PFSK-1 (cell line): Measurements from ENCODE around the gene ENTREP3.

Experiments
- FOXP2 ChIP-seq: optimal IDR thresholded peaks from 2 replicates; pipeline ENCODE3; 2011; ENCODE audit warnings: borderline replicate concordance, control low read depth, inconsistent platforms; ENCODE audit not compliant: insufficient read depth; ENCODE audit errors: extremely low read length, extremely low read depth
- POLR2AphosphoS5 ChIP-seq: IDR thresholded peaks from 2 replicates; pipeline ENCODE4 v1.6.1; 2012; ENCODE audit warnings: low read depth, mild to moderate bottlenecking, control low read depth, low read length, moderate library complexity
- REST ChIP-seq, 2 experiments: IDR thresholded peaks; 2 replicates each; pipeline versions ENCODE4 v1.6.1 to v1.8.0; 2011 to 2012; ENCODE audit warnings: low read depth in 2 of 2, low read length in 2 of 2, control low read depth in 1 of 2, inconsistent platforms in 1 of 2, mild to moderate bottlenecking in 1 of 2, moderate library complexity in 1 of 2; ENCODE audit not compliant: insufficient read depth in 1 of 2
- SIN3A ChIP-seq: IDR thresholded peaks from 2 replicates; pipeline ENCODE4 v1.6.1; 2012; ENCODE audit warnings: mild to moderate bottlenecking, low read length, moderate library complexity, borderline replicate concordance; ENCODE audit not compliant: insufficient read depth
- TAF1 ChIP-seq: IDR thresholded peaks from 2 replicates; pipeline ENCODE4 v1.6.1; 2012; ENCODE audit warnings: low read length, control low read depth, borderline replicate concordance; ENCODE audit not compliant: insufficient read depth

The ENTREP3 gene

GRCh38 chr1:155285063-155285462 lies 29.8 kb upstream of the ENTREP3 start:
- no peak for TF ChIP-seq SIN3A
- TF ChIP-seq TAF1: no peak
- no peak for TF ChIP-seq POLR2AphosphoS5
- no peak for TF ChIP-seq FOXP2
- TF ChIP-seq REST (IDR thresholded peaks at IDR 0.05; ENCODE audit: insufficient read depth in 1 of 2, low read depth in 2 of 2, low read length in 2 of 2): no peak

DNA sequence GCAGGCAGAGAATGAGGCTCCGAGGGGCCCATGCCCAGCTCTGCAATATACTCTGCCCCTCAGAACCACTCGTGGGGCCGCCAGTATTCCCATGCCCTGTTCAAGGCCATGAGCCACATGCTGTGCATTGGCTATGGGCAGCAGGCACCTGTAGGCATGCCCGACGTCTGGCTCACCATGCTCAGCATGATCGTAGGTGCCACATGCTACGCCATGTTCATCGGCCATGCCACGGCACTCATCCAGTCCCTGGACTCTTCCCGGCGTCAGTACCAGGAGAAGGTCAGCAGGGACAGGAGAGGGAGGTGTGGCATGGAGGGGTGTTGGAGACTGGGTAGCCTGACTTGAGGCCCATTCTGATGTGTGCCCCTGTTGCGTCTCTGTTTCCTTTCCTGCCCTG lies 29.2 kb upstream of the ENTREP3 start:
- no peak for TF ChIP-seq TAF1

- TF ChIP-seq TAF1 (no peak), FOXP2 (no peak), SIN3A (no peak)
These were observed 27.3 kb upstream of the ENTREP3 start for GRCh38 chr1:155282488-155283091.

- TF ChIP-seq REST (IDR thresholded peaks at IDR 0.05; ENCODE audit: insufficient read depth in 1 of 2, low read depth in 2 of 2, low read length in 2 of 2) (no peak), SIN3A (no peak), TAF1 (no peak), FOXP2 (no peak), POLR2AphosphoS5 (no peak)
These were observed 24.0 kb upstream of the ENTREP3 start for GRCh38 chr1:155279268-155279667.

DNA sequence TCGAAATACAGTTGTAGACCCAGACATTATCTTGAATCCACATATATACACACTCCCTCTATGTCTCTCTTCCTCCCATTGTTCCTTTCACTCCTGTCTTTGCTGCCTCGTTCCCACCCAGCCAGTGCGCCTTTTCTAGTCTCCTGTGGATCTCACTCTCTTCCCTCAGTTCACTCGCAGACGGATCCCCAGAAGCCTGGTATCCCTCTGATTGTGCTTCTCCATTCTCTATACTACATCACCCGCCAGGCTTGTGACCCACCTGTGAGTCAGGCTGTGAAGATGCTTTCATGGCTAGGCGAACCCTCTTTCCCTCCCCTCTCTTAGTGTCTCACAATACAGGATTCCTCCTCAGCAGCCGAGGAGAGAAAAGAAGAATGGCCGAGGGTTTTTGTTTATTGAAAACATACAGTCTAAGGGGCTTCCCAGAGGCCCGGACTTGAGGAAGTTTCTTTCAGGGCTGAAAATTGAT lies 23.4 kb upstream of the ENTREP3 start:
- no peak for TF ChIP-seq SIN3A
- no peak for TF ChIP-seq POLR2AphosphoS5
- TF ChIP-seq FOXP2: no peak
- TF ChIP-seq TAF1: no peak

GRCh38 chr1:155277902-155278688 lies 22.8 kb upstream of the ENTREP3 start:
- no peak for TF ChIP-seq TAF1
- TF ChIP-seq REST (IDR thresholded peaks at IDR 0.05; ENCODE audit: insufficient read depth in 1 of 2, low read depth in 2 of 2, low read length in 2 of 2): peak; percentile 91 to 96
- TF ChIP-seq SIN3A: peak; percentile 82; the same call in 1 of the 2 replicates
